GM12801 (cell line): ENCODE data around the gene RASD2.

Experiments used
- CTCF ChIP-seq: IDR thresholded peaks from one replicate; pipeline ENCODE4 v1.5.1; 2011; ENCODE audit warnings: control low read depth; ENCODE audit not compliant: insufficient read length; ENCODE audit errors: extremely low read depth

The RASD2 gene

DNA sequence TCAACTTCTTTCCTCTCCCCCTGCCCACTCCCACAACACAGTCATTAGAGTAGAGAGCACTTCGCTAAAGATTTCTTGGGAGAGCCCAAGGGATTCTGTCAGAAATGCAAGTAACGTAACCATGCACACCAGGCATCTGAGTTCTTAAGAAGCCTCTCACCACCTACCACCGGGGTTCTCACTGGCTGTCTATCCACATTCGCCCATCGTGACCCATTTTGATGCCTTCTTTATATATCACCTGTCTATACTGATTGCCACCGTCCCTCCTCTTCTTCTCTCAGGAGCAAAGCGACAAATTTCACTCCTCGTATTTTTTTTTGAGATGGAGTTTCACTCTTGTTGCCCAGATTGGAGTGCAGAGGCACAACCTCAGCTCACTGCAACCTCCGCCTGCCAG is 23.9 kb upstream of the RASD2 start:
- TF ChIP-seq CTCF, result no peak

DNA sequence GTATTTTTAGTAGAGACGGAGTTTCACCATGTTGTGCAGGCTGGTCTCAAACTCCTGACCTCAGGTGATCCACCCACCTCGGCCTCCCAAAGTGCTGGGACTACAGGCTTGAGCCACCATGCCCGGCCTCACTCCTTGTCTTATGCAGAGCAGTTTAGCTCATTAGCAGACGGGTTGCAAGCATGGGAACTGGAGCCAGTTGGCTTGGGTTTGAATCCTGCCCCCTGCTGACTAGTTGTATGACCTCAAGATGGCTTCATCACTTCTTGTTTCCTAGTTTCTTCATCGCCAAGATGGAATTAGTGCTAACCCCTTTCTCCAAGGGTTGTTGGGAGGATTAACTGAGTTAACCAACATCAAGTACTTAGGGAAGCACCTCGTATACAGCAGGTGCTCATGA is 23.4 kb upstream of the RASD2 start:
- no peak for TF ChIP-seq CTCF

- TF ChIP-seq CTCF, result no peak
These were observed 22.7 kb upstream of the RASD2 start for GRCh38 chr22:35517769-35518530.

GRCh38 chr22:35518811-35519210 is 21.8 kb upstream of the RASD2 start:
- TF ChIP-seq CTCF, result no peak

- TF ChIP-seq CTCF, result no peak
These were observed 21.2 kb upstream of the RASD2 start for GRCh38 chr22:35519306-35520000.

DNA sequence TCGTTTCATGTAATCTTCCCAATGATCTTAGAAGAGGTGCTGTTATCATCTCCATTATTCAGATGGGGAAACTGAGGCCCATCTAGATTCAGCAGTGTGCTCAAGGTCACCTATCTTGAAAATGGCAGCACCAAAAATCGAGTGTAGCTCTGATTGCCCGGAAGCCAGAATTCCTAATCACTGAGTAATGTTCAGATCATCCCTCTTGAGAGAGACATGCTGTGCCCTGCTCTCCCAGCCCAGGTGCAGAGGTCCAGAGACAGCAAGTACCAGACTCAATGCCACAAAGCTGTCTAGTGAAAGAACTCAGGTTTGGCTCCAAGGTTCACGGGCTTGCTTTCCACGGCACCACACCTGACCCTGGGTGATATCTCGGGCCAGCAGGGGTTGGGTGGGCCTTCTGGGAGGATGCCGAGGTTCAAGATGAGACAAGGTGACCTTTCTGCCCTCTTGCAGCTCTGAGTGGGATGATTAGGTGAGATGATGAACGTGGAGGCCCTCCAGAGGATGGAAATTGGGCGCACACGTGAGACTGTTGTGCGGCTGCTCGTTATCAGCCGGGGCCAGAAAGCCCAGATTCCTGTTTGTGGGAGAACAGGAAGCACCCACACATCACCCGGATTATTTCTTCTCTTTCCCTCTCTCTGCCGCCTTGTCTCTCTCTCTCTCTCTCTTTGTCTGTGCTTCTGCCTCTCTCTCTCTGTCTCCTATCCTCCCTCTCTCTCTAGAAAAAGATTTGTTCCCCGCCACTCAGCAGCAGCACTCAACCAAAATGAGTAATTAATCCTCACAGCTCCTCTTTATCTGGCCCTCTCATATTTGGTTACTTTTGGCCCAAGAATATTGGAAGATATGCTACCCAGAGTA is 19.0 kb upstream of the RASD2 start:
- TF ChIP-seq CTCF, result no peak
